ENCODE results near the gene TDRD6.

Gene TDRD6

DNA sequence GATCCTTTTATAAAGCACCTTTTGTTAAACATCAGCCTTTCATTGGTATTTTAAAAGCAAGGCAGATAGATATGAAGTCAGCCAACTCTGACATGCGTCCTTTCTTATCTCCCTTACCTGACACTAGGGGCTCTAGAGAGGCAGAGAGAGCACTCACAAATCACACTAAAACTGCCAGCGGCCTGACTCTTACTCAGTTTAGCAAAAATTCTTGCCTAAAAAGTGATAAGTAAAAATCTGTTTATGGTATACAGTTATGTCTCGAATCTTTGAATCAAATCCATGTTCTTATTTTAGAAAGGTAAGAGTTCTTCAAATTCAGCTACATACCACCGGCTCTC lies 10.4 kb upstream of the TDRD6 start:
- no peak for DNase-seq (ENCODE audit: low read depth)

DNA sequence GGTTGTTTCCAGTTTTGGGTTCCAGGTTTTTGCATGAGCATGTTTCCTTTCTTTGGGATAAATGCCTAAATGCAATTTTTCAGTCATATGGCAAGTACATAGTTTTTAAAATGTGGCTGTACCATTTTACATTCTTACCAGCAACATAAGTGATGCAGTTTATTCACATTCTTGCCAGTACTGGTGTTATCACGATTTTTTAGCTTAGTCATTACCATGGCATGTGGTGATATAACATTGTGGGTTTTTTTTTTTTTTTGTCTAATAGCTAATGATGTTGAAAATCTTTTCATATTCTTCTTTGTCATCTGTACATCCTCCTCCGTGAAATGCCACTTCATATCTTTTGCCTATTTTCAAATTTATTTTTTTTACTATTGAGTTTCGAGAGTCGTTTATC lies 2.9 kb upstream of the TDRD6 start:
- DNase-seq (ENCODE audit: low read depth): no peak

GRCh38 chr6:46688117-46688965 lies 656 bp downstream of the TDRD6 start:
- DNase-seq (ENCODE audit: low read depth): no peak

- DNase-seq (ENCODE audit: low read depth): no peak
Observed at GRCh38 chr6:46688966-46689335, 1.3 kb downstream of the TDRD6 start.

- no peak for DNase-seq (ENCODE audit: low read depth)
Observed at GRCh38 chr6:46689657-46690056, 2.0 kb downstream of the TDRD6 start.

- DNase-seq (ENCODE audit: low read depth): no peak
Observed at GRCh38 chr6:46690141-46690755, 2.6 kb downstream of the TDRD6 start.

DNA sequence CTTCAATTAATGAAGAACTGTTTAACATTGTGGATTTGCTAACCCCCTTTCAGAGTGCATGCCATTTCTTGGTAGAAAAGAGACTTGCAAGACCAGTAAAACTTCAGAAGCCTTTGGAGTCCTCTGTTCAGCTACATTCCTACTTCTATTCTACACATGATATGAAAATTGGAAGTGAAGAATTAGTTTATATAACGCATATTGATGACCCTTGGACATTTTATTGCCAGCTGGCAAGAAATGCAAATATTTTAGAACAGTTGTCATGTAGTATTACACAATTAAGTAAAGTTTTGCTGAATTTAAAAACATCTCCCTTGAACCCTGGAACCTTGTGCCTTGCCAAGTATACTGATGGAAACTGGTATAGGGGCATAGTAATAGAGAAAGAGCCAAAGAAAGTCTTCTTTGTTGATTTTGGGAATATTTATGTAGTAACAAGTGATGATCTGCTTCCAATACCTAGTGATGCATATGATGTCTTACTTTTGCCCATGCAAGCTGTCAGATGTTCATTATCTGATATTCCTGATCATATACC lies 3.3 kb downstream of the TDRD6 start:
- no peak for DNase-seq (ENCODE audit: low read depth)

- no peak for DNase-seq (ENCODE audit: low read depth)
Observed at GRCh38 chr6:46699970-46700369, 12.3 kb downstream of the TDRD6 start.

GRCh38 chr6:46704562-46704961 lies 16.9 kb downstream of the TDRD6 start:
- DNase-seq (ENCODE audit: low read depth): no peak

- no peak for DNase-seq (ENCODE audit: low read depth)
Observed at GRCh38 chr6:46706464-46706863, 18.8 kb downstream of the TDRD6 start.

DNA sequence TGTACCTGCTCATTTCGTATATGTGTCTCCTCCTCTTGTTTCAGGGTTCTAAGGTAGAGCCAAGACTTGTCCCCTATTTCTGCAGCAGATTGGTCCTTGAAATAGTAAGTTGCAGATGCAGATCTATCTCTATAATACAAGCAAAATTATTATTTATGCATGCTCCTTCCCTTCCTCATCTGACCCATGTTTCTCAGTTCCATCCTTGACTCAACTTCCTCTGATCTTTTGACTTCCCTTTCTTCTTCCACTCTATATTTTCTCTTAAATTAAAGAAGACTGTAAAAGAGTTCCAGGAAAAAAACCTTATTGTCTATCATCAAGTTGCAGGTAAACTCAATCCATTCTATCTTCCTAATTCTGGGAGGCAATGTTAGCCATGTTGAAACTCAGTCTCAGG lies 23.8 kb downstream of the TDRD6 start:
- DNase-seq (ENCODE audit: low read depth): no peak

GRCh38 chr6:46715141-46715540 lies 27.5 kb downstream of the TDRD6 start:
- no peak for DNase-seq (ENCODE audit: low read depth)

DNA sequence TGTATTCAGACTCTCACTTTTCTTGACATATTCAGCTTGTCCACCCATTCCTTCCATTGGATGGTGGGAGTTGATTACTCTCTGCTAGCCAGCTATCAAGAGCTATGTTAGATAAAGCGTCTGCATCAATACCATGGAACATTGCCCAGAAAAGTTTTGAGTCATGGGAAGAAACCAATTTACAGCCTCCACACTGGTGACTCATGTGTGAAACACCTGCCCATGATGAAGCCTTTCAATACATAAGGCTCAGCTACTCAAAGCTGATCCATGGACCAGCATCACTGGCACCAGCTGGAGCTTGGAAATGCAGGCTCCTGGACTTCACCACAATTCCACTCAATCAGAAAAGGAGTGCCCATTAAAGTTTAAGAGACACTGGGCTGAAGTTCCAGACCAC lies 31.4 kb downstream of the TDRD6 start:
- no peak for DNase-seq (ENCODE audit: low read depth)

GRCh38 chr6:46720401-46720800 lies 32.7 kb downstream of the TDRD6 start:
- DNase-seq (ENCODE audit: low read depth): no peak

GRCh38 chr6:46729787-46730326 lies 42.2 kb downstream of the TDRD6 start:
- DNase-seq (ENCODE audit: low read depth): no peak

DNA sequence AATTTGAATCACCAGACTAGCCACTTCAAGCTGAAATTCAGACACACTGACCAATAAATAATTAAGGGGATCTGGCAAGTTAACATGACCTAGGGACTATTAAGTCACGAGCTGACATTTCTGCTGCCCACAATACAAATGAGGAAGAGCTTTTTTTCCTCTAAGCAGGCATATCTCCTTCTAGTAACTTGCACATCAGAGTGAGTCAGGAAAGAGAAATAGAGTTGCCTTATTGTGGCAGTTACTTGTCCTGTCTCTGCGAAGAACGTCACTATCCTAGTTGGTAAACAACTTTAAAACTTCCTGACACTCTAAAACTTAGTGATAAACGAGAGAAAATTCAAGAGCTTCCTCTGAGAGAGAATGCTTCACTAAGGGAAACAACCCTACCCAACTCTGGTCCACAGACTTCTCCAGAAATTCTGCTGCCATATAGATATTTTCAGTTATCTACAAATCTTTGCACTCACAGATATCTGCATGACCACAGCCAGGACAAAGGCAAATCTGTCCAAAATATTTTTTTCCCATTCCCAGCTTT lies 43.3 kb downstream of the TDRD6 start:
- no peak for DNase-seq (ENCODE audit: low read depth)

DNA sequence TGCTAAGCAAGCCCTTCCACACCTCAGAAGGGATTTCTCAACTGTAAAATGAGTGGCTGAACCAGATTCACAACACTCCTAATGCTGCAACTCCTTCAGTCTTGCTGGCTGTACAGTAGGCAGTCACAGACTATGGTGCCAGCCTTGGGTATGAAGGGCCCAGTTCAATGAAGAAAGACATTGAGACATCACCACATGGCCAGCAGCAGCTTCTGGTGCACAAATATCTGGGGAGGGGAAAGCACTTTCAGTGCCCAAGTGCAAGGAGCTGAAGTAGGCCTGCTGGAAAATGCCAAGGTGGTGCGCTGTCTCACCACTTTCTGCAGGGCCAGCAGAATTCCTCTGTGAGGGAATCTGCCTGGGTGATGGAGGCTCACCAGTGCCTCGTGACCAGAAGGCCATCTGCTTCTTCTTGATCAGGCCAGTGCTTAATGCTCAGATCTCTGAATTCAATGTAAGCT lies 45.7 kb downstream of the TDRD6 start:
- no peak for DNase-seq (ENCODE audit: low read depth)

DNA sequence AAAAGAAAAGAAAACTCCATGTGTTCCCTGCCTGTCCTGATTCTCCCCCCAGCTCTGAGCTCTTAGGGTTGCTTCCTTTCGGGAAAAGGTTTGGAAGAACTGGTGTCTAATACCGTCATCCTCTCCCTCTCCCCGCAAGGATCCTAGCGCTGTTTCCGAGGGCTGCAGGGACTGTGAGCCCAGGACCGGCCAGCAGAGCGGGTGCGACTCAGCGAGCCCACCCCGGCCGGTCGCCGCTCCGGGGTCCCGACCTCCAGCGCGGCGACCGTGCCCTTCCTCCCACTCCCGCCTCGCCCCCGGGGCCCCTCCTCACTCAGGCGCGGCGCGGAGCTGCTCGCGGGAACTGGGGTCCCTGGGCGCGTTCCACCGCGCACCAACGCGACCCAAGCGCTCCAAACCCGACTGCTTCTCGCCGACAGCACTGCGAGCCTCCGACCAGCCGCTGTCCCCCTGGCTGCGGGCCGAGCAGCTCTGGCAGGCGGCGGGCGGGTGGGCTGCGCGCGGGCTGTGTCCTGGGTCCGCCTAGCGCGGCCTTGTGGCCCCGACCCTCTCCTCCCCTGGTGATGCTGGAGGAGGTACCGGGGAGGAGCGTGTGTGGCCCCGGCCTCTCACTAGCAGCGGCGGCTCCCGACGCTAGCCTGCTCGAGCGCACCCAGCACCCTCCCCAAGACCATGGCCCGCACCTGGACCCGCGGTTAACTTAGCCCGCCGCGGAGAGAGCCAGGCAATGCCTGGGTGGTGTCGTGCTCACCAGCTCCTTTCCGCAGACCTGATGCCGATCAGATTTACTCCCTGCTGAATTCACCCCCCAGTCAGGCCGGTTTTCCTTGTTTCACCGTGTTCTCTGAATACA lies 47.4 kb downstream of the TDRD6 start, which contains the start of gene PLA2G7:
Gene PLA2G7, minus strand, starts transcription at position 509 of the 853 bp plus-strand sequence. CDS start 12,484 bp downstream, outside the sequence.
- no peak for DNase-seq (ENCODE audit: low read depth)

GRCh38 chr6:46735720-46736031 lies 48.0 kb downstream of the TDRD6 start:
- DNase-seq (ENCODE audit: low read depth): no peak

DNA sequence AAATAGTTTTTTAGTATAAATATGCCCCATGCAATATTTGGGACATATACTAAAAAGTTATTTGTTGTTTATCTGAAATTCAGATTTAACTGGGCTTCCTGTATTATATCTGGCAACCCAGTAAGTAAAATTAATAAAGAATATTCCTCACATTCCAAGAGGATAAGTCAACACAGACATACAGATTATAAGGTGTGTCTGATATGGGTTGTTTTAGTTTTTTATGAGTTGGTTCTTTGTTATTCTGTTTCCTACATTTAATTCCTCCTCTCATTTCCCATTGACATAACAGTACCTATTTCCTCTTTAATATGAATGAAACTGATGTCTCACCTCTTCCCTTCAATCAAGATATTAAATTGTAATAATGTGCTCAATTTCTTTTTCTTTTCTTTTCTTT lies 49.2 kb downstream of the TDRD6 start:
- DNase-seq (ENCODE audit: low read depth): no peak

DNA sequence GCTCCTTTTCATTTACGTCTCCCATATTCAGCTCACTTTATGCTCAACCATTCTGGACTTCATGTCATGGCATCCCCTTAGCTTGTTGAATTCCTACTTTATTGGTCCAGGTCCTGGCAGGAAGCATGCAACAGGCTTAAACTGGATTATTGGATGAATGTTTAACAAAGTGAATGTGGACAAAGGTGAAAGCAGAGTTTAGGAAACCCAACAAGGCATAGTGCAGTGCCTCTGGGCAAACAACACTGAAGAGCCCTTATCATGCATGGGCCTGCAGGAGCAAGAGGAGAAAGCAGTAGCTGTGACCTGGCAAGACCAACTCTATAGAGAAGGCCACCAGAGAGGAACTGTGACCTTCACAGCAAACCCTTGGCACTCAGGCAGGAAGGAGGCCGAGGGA lies 53.8 kb downstream of the TDRD6 start:
- no peak for DNase-seq (ENCODE audit: low read depth)

GRCh38 chr6:46741910-46742309 lies 54.2 kb downstream of the TDRD6 start:
- no peak for DNase-seq (ENCODE audit: low read depth)
